PC-3 (cell line): Measurements from ENCODE around the gene WDFY1. TPM values are rescaled to one million over a fixed set of nuclear protein-coding genes. Genes with fewer than 3 reads are reported as not detected.

Source experiments
- ATAC-seq: fragments of 200-7000 bp; cut with Tn5 transposase; 2 replicates; pipeline ENCODE4 v1.9.1; 2020; ENCODE audit warnings: mild to moderate bottlenecking, moderate library complexity
- BruUV-seq: library from RNA; stranded (reverse); fragments of 400-500 nt; replicated peaks from 2 replicates; lab custom pipeline; 2021; lab: Mats Ljungman, UMichigan
- CTCF ChIA-PET: fragments of 300-600 bp; sonication (Branson Sonifier 250); formaldehyde crosslinking; loops from one replicate; lab custom pipeline; 2022; ENCODE audit warnings: antibody characterized with exemption; lab: Charles Lee
- POLR2A ChIA-PET: fragments of 300-600 bp; sonication (Branson Sonifier 250); formaldehyde crosslinking; loops from one replicate; lab custom pipeline; 2022; ENCODE audit warnings: antibody characterized with exemption; ENCODE audit not compliant: unreplicated experiment; lab: Charles Lee
- DNase-seq: peaks from one replicate; pipeline ENCODE4 v3.0.0-alpha.2; 2015
- H2AFZ ChIP-seq: fragments of 300-600 bp; sonication (generic); 2 replicates; pipeline ENCODE4 v1.6.0; 2016; ENCODE audit warnings: antibody characterized with exemption, low read length
- H3F3A ChIP-seq: fragments of 300-600 bp; sonication (generic); one replicate; pipeline ENCODE4 v1.6.0; 2017; ENCODE audit warnings: antibody characterized with exemption, low read length, control low read depth, mild to moderate bottlenecking; ENCODE audit not compliant: unreplicated experiment
- H3K27ac ChIP-seq: fragments of 300-600 bp; sonication (generic); 2 replicates; pipeline ENCODE4 v1.5.1; 2016; ENCODE audit warnings: mild to moderate bottlenecking, low read length
- H3K27me3 ChIP-seq: fragments of 300-600 bp; sonication (generic); 2 replicates; pipeline ENCODE4 v1.6.1; 2016; ENCODE audit warnings: low read length, mixed read lengths
- H3K36me3 ChIP-seq: fragments of 300-600 bp; sonication (generic); 2 replicates; pipeline ENCODE4 v1.6.1; 2016; ENCODE audit warnings: low read depth, mixed run types, low read length, mixed read lengths
- H3K4me1 ChIP-seq: fragments of 300-600 bp; sonication (generic); 2 replicates; pipeline ENCODE4 v1.5.1; 2016; ENCODE audit warnings: low read length; ENCODE audit not compliant: insufficient read depth
- H3K4me2 ChIP-seq: fragments of 300-600 bp; sonication (generic); 2 replicates; pipeline ENCODE4 v1.6.0; 2016; ENCODE audit warnings: low read length
- H3K4me3 ChIP-seq: fragments of 300-600 bp; sonication (generic); 2 replicates; pipeline ENCODE4 v1.5.1; 2016; ENCODE audit warnings: mild to moderate bottlenecking, low read length, mixed read lengths
- H3K79me2 ChIP-seq: fragments of 300-600 bp; sonication (generic); 2 replicates; pipeline ENCODE4 v1.6.1; 2017; ENCODE audit warnings: low read length, mixed read lengths
- H3K9ac ChIP-seq: fragments of 300-600 bp; sonication (generic); 2 replicates; pipeline ENCODE4 v1.6.0; 2016; ENCODE audit warnings: mild to moderate bottlenecking, low read length
- H3K9me2 ChIP-seq: fragments of 300-600 bp; sonication (generic); replicated peaks from 2 replicates; pipeline ENCODE4 v1.6.1; 2016; ENCODE audit warnings: mixed run types, low read length, mixed read lengths
- H3K9me3 ChIP-seq: fragments of 300-600 bp; sonication (generic); 2 replicates; pipeline ENCODE4 v1.6.1; 2016; ENCODE audit warnings: low read length, mixed read lengths
- H4K20me1 ChIP-seq: fragments of 300-600 bp; sonication (generic); 2 replicates; pipeline ENCODE4 v1.6.1; 2016; ENCODE audit warnings: low read length, mixed read lengths
- EZH2 ChIP-seq: fragments of 300-600 bp; sonication (generic); IDR thresholded peaks from one replicate; pipeline ENCODE4 v1.6.1; 2017; ENCODE audit warnings: antibody characterized with exemption, mild to moderate bottlenecking, low read length; ENCODE audit not compliant: unreplicated experiment
- EZH2phosphoT487 ChIP-seq: fragments of 300-600 bp; sonication (generic); IDR thresholded peaks from 2 replicates; pipeline ENCODE4 v1.6.1; 2018; ENCODE audit warnings: mild to moderate bottlenecking, antibody characterized with exemption, low read length, borderline replicate concordance
- intact Hi-C: fragments of 100-400 bp; cut with micrococcal nuclease; formaldehyde crosslinking; loops from 2 replicates; pipeline ENCODE4 v1.9.0; 2023
- total RNA-seq: library from RNA; depleted of rRNA; stranded (reverse); fragments of >200 nt; gene quantifications from 2 replicates; pipeline ENCODE4 v1.2.3, GENCODE V29; 2014
- TF ChIP-seq, protein P1 (sequence below): fragments of 300-600 bp; sonication (generic); conservative IDR thresholded peaks from 2 replicates; pipeline ENCODE4 v1.5.1; 2017; ENCODE audit warnings: antibody characterized with exemption, low read depth, mild to moderate bottlenecking, low read length

WDFY1 gene
- total RNA-seq, 1 experiment from 2014 or later: 47.7 TPM

DNA sequence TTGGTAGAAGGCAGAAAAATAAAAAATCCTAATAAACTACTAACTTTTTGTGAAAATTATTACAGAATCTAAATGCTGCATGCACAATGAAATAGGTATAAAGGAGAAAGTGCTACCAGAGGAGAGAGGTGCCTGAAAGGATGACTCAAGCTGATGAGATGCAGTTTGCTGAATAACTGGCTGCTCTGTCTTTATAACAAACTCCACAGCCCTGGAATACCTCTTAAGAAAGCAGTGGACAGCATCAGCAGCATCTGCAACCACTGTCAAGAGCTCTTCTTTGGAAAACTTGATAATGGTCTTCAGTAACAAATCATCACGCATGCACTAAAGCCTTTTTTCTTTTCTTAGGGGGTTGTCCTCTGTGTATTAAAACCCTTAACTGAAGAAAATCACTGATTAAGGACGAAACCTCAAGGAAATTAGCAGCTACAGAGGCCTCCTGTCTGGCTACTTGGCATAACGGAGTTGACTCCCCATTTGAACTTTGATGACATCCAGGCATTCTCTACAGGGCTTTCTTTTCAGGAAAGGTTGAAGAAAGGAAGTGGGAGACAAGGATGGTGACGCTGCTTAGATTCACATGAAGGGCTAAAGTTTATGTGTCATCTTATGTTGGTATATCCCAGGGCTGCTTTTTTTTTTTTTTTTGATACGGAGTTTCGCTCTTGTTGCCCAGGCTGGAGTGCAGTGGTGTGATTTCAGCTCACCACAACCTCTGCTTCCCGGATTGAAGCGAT lies 28.8 kb downstream of the WDFY1 start:
- Histone ChIP-seq H3F3A (no peaks in the 10 kb centered on the region), H3K79me2 (peaks cover 29% of the 10 kb centered on the region), H3K4me1 (no peaks in the 10 kb centered on the region), H3K9ac (no peak overlapping the region), H2AFZ (no peak overlapping the region), H3K36me3 (peaks cover 21% of the 10 kb centered on the region), H3K27ac (no peak overlapping the region), H3K4me2 (no peak overlapping the region), H3K27me3 (no peaks in the 10 kb centered on the region), H3K9me2 (no peaks in the 10 kb centered on the region), H3K4me3 (no peak overlapping the region), H4K20me1 (no peaks in the 10 kb centered on the region; the same call in 1 of the 2 replicates), H3K9me3 (no peaks in the 10 kb centered on the region)
- TF ChIP-seq EZH2phosphoT487 (no peak), EZH2 (no peak)
- TF ChIP-seq, protein P1, sequence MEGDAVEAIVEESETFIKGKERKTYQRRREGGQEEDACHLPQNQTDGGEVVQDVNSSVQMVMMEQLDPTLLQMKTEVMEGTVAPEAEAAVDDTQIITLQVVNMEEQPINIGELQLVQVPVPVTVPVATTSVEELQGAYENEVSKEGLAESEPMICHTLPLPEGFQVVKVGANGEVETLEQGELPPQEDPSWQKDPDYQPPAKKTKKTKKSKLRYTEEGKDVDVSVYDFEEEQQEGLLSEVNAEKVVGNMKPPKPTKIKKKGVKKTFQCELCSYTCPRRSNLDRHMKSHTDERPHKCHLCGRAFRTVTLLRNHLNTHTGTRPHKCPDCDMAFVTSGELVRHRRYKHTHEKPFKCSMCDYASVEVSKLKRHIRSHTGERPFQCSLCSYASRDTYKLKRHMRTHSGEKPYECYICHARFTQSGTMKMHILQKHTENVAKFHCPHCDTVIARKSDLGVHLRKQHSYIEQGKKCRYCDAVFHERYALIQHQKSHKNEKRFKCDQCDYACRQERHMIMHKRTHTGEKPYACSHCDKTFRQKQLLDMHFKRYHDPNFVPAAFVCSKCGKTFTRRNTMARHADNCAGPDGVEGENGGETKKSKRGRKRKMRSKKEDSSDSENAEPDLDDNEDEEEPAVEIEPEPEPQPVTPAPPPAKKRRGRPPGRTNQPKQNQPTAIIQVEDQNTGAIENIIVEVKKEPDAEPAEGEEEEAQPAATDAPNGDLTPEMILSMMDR: no peak
- no peak for ATAC-seq
- CTCF ChIA-PET: no interaction called here
- DNase-seq: no peak
- intact Hi-C loops: no loop called here
- POLR2A ChIA-PET: no interaction called here
- BruUV-seq: no TSS peak

DNA sequence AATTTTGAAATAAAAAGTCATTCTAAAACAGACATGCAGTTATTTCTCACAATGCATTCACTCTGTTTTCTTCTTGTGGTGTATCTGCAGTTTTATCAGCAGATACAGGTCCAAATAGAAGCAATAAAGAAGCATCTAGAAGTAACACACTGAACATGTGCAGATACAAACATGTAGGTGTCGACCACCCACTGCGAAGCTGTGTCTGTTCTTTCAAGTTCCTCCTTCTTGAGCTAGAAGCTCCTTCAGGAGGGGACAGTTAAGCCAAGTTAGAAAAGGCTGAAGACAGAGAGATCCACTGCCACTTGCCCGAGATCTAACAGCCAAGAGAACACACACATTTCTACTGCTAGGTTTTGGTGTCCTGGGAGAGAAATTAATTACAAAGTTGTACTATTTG lies 30.1 kb downstream of the WDFY1 start:
- no peak overlapping the region for H3K4me2 ChIP-seq
- H3K27ac ChIP-seq: no peak overlapping the region
- no peaks in the 10 kb centered on the region; the same call in 1 of the 2 replicates for H4K20me1 ChIP-seq
- no peaks in the 10 kb centered on the region for H3F3A ChIP-seq
- H3K27me3 ChIP-seq: no peaks in the 10 kb centered on the region
- peaks cover 21% of the 10 kb centered on the region for H3K36me3 ChIP-seq
- POLR2A ChIA-PET: no interaction called here
- DNase-seq: no peak
- no peaks in the 10 kb centered on the region for H3K9me2 ChIP-seq
- BruUV-seq: no TSS peak
- ATAC-seq: no peak
- H3K4me1 ChIP-seq: no peaks in the 10 kb centered on the region
- no peak overlapping the region for H2AFZ ChIP-seq
- H3K4me3 ChIP-seq: no peak overlapping the region
- intact Hi-C loops: no loop called here
- no peaks in the 10 kb centered on the region for H3K9me3 ChIP-seq
- CTCF ChIA-PET: no interaction called here
- H3K9ac ChIP-seq: no peak overlapping the region
- H3K79me2 ChIP-seq: peaks cover 16% of the 10 kb centered on the region
- no peak for TF ChIP-seq EZH2
- no peak for TF ChIP-seq EZH2phosphoT487
- TF ChIP-seq, protein P1: no peak

DNA sequence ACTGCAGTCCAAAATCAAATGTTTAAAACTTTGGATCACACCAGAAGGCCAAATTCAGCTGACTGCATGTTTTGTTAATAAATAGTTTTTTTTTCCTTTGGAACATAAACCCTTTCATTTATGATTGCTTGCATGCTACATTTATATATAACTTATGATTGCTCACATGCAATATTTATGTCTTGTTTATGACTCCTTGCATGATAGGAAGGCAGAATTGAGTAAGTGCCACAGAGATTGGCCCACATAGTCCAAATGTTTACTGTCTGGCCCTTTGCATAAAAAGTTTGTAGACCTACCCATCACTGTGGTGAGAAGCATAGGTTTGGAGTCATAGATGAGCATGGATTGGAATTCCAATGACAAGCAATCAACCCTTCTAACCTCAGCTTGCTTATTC lies 30.8 kb downstream of the WDFY1 start:
- Histone ChIP-seq H3F3A (no peaks in the 10 kb centered on the region), H3K27ac (no peak overlapping the region), H3K4me1 (no peaks in the 10 kb centered on the region), H2AFZ (no peak overlapping the region), H3K79me2 (peaks cover 9% of the 10 kb centered on the region), H3K36me3 (peaks cover 21% of the 10 kb centered on the region), H3K4me3 (no peak overlapping the region), H3K9me3 (no peaks in the 10 kb centered on the region), H4K20me1 (no peaks in the 10 kb centered on the region), H3K27me3 (no peaks in the 10 kb centered on the region), H3K9me2 (no peaks in the 10 kb centered on the region), H3K4me2 (no peak overlapping the region), H3K9ac (no peak overlapping the region)
- ATAC-seq (no peak), DNase-seq (no peak)
- intact Hi-C loops: no loop called here
- BruUV-seq: no TSS peak
- TF ChIP-seq EZH2phosphoT487 (no peak), EZH2 (no peak)
- TF ChIP-seq, protein P1: no peak
- ChIA-PET CTCF (no interaction called here), POLR2A (no interaction called here)
